Measurements from ENCODE around the gene ALPK1.
"Not testable (repeated sequence)": the region's sequence is repeated elsewhere in the genome, so short reads cannot be mapped to it uniquely, and the experiment has no call there.

Gene ALPK1

GRCh38 chr4:112284166-112284565 lies 13.0 kb upstream of the ALPK1 start:
- no peak for DNase-seq (ENCODE audit: extremely low read depth in 1 of 2, low read depth in 1 of 2)

- DNase-seq (ENCODE audit: extremely low read depth in 1 of 2, low read depth in 1 of 2) = no peak
Measured at GRCh38 chr4:112284662-112285411, 12.3 kb upstream of the ALPK1 start.

GRCh38 chr4:112287258-112287989 lies 9.7 kb upstream of the ALPK1 start:
- DNase-seq (ENCODE audit: extremely low read depth in 1 of 2, low read depth in 1 of 2) = no peak

GRCh38 chr4:112288455-112288854 lies 8.7 kb upstream of the ALPK1 start:
- no peak for DNase-seq (ENCODE audit: extremely low read depth in 1 of 2, low read depth in 1 of 2)

- DNase-seq (ENCODE audit: extremely low read depth in 1 of 2, low read depth in 1 of 2) = no peak
Measured at GRCh38 chr4:112289407-112290253, 7.5 kb upstream of the ALPK1 start.

GRCh38 chr4:112290341-112290740 lies 6.8 kb upstream of the ALPK1 start:
- DNase-seq (ENCODE audit: extremely low read depth in 1 of 2, low read depth in 1 of 2) = peak in 1 of 2 donors; percentile 35

- no peak for DNase-seq (ENCODE audit: extremely low read depth in 1 of 2, low read depth in 1 of 2)
Measured at GRCh38 chr4:112299721-112300120, 2.6 kb downstream of the ALPK1 start.

GRCh38 chr4:112302320-112303274 lies 5.4 kb downstream of the ALPK1 start:
- no peak for DNase-seq (ENCODE audit: extremely low read depth in 1 of 2, low read depth in 1 of 2)

- not testable (repeated sequence) for DNase-seq (ENCODE audit: extremely low read depth in 1 of 2, low read depth in 1 of 2)
Measured at GRCh38 chr4:112305477-112305876, 8.3 kb downstream of the ALPK1 start.

- not testable (repeated sequence) for DNase-seq (ENCODE audit: extremely low read depth in 1 of 2, low read depth in 1 of 2)
Measured at GRCh38 chr4:112309263-112309791, 12.2 kb downstream of the ALPK1 start.

- DNase-seq (ENCODE audit: extremely low read depth in 1 of 2, low read depth in 1 of 2) = no peak
Measured at GRCh38 chr4:112311516-112311915, 14.3 kb downstream of the ALPK1 start.

GRCh38 chr4:112312610-112313239 lies 15.6 kb downstream of the ALPK1 start:
- no peak for DNase-seq (ENCODE audit: extremely low read depth in 1 of 2, low read depth in 1 of 2)

- DNase-seq (ENCODE audit: extremely low read depth in 1 of 2, low read depth in 1 of 2) = no peak
Measured at GRCh38 chr4:112315446-112315845, 18.3 kb downstream of the ALPK1 start.

GRCh38 chr4:112316360-112316759 lies 19.2 kb downstream of the ALPK1 start:
- no peak for DNase-seq (ENCODE audit: extremely low read depth in 1 of 2, low read depth in 1 of 2)

- DNase-seq (ENCODE audit: extremely low read depth in 1 of 2, low read depth in 1 of 2) = no peak
Measured at GRCh38 chr4:112318239-112319142, 21.3 kb downstream of the ALPK1 start.

- DNase-seq (ENCODE audit: extremely low read depth in 1 of 2, low read depth in 1 of 2) = peak; percentile 15 to 46
Measured at GRCh38 chr4:112321776-112322684, 24.9 kb downstream of the ALPK1 start.

GRCh38 chr4:112322866-112323265 lies 25.7 kb downstream of the ALPK1 start:
- no peak for DNase-seq (ENCODE audit: extremely low read depth in 1 of 2, low read depth in 1 of 2)

Measured in stimulated activated CD8-positive, alpha-beta memory T cell treated with anti-CD3 and anti-CD28 coated beads, Interleukin-7, amount 100 ng/mL, for 48 hours (primary cell).